HG03108 (cell line): ENCODE data around the gene CHD5.

Experiments
- ATAC-seq: cut with Tn5 transposase; IDR thresholded peaks from one replicate; pipeline ENCODE4 v1.9.1; 2021; ENCODE audit warnings: moderate library complexity; ENCODE audit not compliant: unreplicated experiment

CHD5 gene

GRCh38 chr1:6101826-6102531, 78.1 kb downstream of the CHD5 start:
- no peak for ATAC-seq

DNA sequence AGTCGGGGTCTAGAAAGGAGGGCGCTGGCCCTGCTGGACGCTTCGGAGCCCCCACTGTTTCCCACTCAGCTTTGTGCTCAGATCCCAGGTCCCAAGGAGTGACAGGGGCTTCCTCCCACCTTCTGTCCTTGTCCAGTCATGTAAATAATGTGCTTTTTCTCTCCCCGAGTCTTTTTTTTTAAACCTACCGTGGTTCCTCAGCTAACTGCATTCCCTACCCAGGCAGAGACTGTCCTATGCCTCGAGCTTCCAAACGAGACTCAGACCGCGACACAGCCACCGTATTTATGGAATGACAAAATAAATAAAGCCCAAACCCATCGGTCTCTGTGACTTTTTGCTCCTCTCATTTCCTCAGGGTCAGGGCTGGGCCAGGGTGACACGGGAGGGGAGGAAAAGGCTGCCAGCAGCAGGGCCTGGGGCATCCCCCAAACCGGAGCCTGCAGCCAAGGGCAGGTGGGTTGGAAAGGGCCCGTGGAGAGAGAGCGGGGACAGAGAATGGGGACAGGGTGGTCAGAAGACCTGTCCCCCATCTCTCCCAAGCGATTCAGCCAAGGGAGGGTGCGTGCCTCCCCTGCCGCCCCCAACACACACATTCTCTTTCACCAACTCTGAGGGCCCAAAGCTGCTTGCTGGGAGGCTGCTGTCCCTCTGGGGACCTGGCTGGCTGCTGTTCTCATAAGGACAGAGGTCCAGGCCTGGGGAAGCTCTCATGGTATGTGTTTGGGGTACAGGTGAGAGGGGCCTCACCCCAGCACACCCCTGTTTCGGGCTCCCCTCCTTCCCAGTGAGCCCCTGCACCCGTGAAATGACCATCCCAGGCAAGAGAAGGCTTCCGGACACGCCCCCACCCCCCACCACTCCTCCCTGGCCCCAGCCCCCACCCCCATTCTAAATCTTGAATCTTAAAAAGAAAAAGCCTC, 79.0 kb downstream of the CHD5 start:
- ATAC-seq, result no peak

GRCh38 chr1:6099787-6100765, 80.0 kb downstream of the CHD5 start:
- ATAC-seq, result no peak

DNA sequence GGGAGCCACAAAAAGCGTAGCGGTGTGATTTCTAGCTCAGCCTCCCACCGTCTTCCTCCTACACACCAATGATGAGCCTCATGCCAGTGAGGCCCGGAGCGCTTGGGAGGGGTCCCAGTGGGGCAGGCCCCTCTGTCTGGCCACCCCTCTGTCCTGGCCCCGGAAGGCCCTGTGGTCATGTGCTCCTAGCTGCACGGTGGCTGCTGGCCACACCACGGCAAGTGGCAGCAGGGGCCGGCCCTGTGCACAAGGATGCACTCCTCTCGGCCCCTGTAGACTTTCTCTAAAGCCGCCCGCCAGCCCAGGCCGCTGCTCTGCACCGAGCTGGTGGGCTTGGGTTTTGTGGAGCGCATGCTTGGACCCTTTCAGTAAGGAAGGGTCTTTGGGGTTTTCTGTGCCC, 80.8 kb downstream of the CHD5 start:
- no peak for ATAC-seq

- ATAC-seq, result no peak
Observed at GRCh38 chr1:6098303-6099215, 81.6 kb downstream of the CHD5 start.

- ATAC-seq, result no peak
Observed at GRCh38 chr1:6097824-6098223, 82.3 kb downstream of the CHD5 start.

DNA sequence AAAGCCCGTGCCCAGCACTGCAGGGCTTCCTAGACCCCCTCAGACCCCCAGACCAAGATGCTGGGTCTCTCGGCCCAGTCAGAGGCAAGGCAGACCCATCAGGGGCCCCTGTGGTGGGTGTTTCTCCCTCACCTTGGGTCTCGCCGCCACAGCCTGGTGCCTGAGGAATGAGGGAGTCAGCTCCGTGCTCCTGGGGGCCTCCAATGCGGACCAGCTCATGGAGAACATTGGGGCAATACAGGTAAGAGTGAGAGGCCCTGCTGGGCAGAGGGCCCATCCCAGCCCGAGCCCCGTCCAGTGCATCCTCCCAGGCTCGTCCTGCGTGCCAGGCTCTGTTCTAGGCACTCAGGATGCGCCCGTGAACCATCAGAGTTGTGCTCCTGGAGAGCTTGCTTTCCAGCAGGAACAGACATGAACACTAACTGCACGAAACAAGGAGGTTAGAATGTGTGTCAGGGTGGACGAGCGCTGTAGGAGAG, 83.0 kb downstream of the CHD5 start:
- no peak for ATAC-seq

GRCh38 chr1:6096243-6097116, 83.6 kb downstream of the CHD5 start:
- ATAC-seq, result no peak

GRCh38 chr1:6095511-6096242, 84.4 kb downstream of the CHD5 start:
- no peak for ATAC-seq

DNA sequence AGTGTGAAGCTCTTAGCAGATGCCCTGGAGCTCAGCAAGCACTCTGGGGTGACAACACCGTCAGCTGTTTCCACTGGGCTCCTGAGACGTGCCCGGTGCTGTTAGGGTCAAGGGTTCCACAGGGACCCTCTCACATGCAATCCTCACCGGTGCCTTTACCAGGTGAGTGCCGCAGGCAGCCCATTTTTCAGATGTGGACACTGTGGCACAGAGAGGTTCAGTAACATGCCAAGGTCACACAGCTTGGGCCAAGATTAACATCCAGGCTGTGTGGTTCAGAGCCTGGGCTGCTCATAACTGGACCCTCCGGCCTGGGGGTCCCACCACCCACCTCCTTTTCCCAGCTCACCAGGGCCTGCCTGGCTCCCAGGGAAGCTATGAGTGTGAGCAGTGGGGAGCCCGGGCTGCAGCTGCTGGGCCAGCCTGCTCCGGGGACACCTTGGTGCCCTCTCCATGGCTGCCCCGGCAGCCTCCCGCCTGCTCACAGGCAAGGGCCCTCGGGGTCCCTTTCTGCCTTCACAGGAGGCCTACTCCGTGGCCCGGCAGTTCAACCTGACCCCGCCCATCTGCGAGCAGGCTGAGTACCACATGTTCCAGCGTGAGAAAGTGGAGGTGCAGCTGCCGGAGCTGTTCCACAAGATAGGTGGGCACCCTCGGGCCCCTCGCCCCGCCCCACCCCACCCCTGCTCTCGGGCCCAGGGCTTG, 85.2 kb downstream of the CHD5 start:
- ATAC-seq, result no peak

GRCh38 chr1:6094246-6094645, 85.9 kb downstream of the CHD5 start:
- ATAC-seq, result no peak

- ATAC-seq, result no peak
Observed at GRCh38 chr1:6093611-6094010, 86.5 kb downstream of the CHD5 start.

- no peak for ATAC-seq
Observed at GRCh38 chr1:6093071-6093470, 87.0 kb downstream of the CHD5 start.

GRCh38 chr1:6092211-6092610, 87.9 kb downstream of the CHD5 start:
- ATAC-seq, result no peak

DNA sequence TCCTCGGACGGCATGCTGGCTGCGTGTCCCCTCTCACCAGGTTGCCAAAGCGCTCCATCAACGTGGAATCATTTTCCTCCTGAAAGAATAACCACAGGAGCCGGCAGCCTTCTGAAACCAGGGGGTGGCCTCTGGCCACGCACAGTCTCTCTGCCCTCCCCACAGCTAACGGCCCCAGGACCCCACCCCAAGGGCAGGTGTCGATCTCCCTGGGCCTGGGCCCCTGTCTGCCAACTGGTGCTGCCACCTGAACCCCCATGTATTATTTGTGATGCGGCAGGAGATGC, 88.4 kb downstream of the CHD5 start:
- ATAC-seq, result no peak

DNA sequence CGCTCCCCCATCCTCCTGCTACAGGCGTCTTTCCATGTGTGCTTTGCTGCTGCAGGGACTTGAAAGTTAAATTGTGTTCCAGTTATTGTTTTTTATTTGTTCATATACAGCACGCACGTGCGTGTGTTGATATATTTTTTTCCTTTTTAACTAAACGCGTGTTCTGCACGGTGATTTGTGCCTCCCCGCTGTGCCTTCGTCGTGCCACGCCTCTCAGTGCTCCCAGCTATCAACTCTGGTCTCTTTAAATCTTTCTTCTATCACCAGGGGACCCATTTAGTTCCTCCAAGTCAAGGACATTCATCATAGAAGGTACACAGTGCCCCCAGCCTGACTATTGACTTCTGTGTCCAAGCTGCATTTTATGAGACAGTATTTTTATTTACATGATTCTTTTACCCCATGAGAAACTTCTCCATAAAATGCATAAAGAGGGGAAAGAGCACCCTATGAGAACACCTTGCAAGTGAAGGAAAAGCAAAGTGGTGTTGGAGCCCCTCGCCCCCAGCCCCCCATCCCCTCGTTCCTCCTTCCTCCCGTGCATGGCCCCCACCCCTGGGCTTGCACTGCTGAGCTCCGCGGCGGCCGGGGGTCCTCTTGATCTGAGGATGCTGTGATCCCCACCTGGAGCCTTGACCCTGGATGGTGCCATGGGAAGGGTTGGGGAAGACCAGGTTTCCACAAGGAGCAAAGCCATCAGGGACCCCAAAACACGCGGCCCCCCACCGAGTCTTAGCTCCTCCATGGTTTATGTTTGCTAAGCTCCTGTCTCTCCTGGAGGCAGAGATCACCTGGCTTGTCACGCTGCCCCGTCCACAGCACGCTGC, 88.9 kb downstream of the CHD5 start:
- no peak for ATAC-seq

GRCh38 chr1:6090288-6090687, 89.8 kb downstream of the CHD5 start:
- ATAC-seq, result no peak
